GM23248 (cell line): Measurements from ENCODE around the gene MINDY2.

Experiments
- EZH2 ChIP-seq: fragments of 200-600 bp; sonication (generic); IDR thresholded peaks from 2 replicates; pipeline ENCODE4 v1.6.1; 2018; ENCODE audit warnings: antibody characterized with exemption, mild to moderate bottlenecking; ENCODE audit not compliant: insufficient read depth, poor library complexity, severe bottlenecking
- EZH2phosphoT487 ChIP-seq: fragments of 200-600 bp; sonication (generic); IDR thresholded peaks from 2 replicates; pipeline ENCODE4 v1.6.1; 2018; ENCODE audit warnings: antibody characterized with exemption, moderate library complexity, mild to moderate bottlenecking, low read depth; ENCODE audit not compliant: insufficient read depth

DNA sequence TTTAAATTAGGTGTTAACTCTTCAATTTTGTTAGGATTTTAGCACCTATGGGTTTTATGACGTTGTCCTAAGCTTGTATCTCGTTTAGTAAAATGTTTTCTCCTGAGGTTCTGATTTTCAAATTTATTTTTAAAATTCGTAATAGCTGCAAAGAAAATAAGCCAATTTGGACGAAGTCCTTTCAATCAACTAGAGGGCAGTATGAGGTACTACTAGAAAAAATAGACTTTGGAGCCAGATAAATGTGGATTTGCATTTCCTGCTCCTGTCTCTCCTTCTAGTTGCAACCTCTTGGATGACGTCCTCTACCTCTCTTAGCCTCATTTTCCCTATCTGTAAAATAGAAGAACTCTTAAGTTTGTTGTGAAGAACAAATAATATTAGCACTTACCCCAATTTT lies 81.2 kb downstream of the MINDY2 start:
- TF ChIP-seq EZH2 (no peak), EZH2phosphoT487 (no peak)
